ENCODE measurements around the gene GPC4.
A peak's percentile ranks its signal among the peaks of the same experiment; 100 is the strongest.

GPC4 gene

GRCh38 chrX:133412665-133413064 lies 2.6 kb downstream of the GPC4 start:
- TF ChIP-seq, protein P1, sequence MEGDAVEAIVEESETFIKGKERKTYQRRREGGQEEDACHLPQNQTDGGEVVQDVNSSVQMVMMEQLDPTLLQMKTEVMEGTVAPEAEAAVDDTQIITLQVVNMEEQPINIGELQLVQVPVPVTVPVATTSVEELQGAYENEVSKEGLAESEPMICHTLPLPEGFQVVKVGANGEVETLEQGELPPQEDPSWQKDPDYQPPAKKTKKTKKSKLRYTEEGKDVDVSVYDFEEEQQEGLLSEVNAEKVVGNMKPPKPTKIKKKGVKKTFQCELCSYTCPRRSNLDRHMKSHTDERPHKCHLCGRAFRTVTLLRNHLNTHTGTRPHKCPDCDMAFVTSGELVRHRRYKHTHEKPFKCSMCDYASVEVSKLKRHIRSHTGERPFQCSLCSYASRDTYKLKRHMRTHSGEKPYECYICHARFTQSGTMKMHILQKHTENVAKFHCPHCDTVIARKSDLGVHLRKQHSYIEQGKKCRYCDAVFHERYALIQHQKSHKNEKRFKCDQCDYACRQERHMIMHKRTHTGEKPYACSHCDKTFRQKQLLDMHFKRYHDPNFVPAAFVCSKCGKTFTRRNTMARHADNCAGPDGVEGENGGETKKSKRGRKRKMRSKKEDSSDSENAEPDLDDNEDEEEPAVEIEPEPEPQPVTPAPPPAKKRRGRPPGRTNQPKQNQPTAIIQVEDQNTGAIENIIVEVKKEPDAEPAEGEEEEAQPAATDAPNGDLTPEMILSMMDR (IDR thresholded peaks at IDR 0.05; ENCODE audit: low read depth, low read length) = no peak
- H3K4me3 ChIP-seq (replicated peaks in 1 of 2; ENCODE audit: low read depth in 2 of 2, low read length in 2 of 2) = no peak overlapping the region
- no peak for DNase-seq (ENCODE audit: low read depth in 2 of 2)

DNA sequence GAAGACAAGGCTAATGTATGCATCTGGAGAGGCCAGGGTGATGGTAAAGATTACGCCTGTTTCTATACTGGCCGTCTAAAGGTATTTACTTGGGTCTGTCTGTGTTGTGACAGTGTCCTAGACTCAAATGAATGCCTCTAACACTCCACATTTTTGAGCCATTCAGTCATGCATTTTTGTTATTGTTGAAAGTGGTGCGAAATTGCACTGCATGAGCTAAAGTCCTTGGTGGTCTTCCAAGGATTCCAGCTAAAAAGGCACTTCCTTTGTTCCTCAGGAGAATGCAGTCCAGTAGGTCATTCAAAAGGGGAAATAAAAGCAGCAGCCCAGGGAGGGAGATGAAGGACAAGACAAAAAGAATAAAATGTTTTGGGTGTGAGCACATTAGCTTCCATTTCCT lies 3.0 kb downstream of the GPC4 start:
- TF ChIP-seq, protein P1 (IDR thresholded peaks at IDR 0.05; ENCODE audit: low read depth, low read length) = no peak
- no peak overlapping the region for H3K4me3 ChIP-seq (replicated peaks in 1 of 2; ENCODE audit: low read depth in 2 of 2, low read length in 2 of 2)
- peak; percentile 11 to 22 for DNase-seq (ENCODE audit: low read depth in 2 of 2)

- DNase-seq (ENCODE audit: low read depth in 2 of 2) = no peak
- TF ChIP-seq, protein P1 (IDR thresholded peaks at IDR 0.05; ENCODE audit: low read depth, low read length) = no peak
Observed at GRCh38 chrX:133410550-133410949, 4.7 kb downstream of the GPC4 start.

GRCh38 chrX:133405498-133406185 lies 9.6 kb downstream of the GPC4 start:
- no peak overlapping the region for H3K4me3 ChIP-seq (replicated peaks in 1 of 2; ENCODE audit: low read depth in 2 of 2, low read length in 2 of 2)
- TF ChIP-seq, protein P1 (IDR thresholded peaks at IDR 0.05; ENCODE audit: low read depth, low read length) = no peak
- DNase-seq (ENCODE audit: low read depth in 2 of 2) = no peak

More at GRCh38 chrX:133410550-133410949, 4.7 kb downstream of the GPC4 start:
- no peak overlapping the region for H3K4me3 ChIP-seq (replicated peaks in 1 of 2; ENCODE audit: low read depth in 2 of 2, low read length in 2 of 2)

DNA sequence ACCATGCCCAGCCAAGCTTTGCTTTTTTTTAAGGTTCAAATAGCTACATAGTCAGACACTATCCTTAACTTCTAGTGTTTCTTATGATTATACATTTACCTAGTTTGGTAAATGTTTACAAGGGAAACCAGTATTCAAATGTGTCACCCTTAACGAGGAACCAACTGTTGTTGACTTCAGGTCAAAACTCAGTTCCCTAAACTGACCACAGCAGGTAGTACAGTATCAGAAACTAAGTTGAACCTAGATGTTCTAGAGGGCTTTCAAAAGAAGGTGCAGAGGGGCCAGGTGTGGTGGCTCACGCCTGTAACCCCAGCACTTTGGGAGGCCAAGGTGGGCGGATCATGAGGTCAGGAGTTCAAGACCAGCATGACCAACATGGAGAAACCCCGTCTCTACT lies 11.3 kb downstream of the GPC4 start:
- no peak overlapping the region for H3K4me3 ChIP-seq (replicated peaks in 1 of 2; ENCODE audit: low read depth in 2 of 2, low read length in 2 of 2)
- TF ChIP-seq, protein P1 (IDR thresholded peaks at IDR 0.05; ENCODE audit: low read depth, low read length) = no peak
- DNase-seq (ENCODE audit: low read depth in 2 of 2) = no peak

DNA sequence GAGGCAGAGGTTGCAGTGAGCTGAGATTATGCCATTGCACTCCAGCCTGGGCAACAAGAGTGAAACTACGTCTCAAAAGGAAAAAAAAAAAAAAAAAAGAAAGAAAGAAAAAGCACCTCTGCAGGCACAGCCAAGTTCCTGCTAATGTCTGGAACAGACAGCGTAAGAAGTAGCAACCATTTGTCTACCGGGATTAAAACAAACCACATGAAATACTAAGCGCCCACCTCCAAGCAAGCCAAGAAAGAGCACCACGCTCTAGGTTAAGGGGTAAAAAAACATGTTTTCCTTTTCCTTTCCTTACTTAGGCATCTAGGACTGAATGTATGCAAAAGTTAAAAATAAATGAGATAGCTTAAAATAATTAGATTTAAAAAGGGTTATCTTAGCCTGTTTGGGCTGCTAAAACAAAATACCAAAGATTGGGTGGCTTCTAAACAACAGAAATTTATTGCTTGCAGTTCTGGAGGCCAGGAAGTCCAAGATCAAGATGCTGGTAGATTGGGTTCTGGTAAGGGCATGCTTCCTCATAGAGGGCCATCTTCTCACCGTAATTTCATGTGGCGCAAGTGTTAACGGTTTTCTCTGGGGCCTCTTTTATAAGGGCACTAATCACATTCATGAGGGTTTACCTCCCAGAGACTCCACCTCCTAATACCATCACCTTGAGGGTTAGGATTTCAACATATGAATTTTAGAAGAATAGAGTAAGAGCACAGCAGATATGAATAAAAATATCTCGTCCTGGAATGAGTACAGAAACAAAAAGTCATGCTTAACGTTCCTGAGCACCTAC lies 12.3 kb downstream of the GPC4 start:
- no peak overlapping the region for H3K4me3 ChIP-seq (replicated peaks in 1 of 2; ENCODE audit: low read depth in 2 of 2, low read length in 2 of 2)
- TF ChIP-seq, protein P1 (IDR thresholded peaks at IDR 0.05; ENCODE audit: low read depth, low read length) = no peak
- no peak for DNase-seq (ENCODE audit: low read depth in 2 of 2)

Measured in cardiac fibroblast (primary cell).